Measurements from ENCODE around the gene PTP4A2.

Gene PTP4A2

GRCh38 chr1:31867546-31867945, 70.6 kb downstream of the PTP4A2 start:
- no peaks in the 10 kb centered on the region for H3K9me3 ChIP-seq (ENCODE audit: low read length)
- no peak overlapping the region for H2AFZ ChIP-seq (ENCODE audit: low read depth, low read length)
- no peaks in the 10 kb centered on the region for H3K36me3 ChIP-seq (ENCODE audit: insufficient read depth, low read length)
- H3K27me3 ChIP-seq (ENCODE audit: insufficient read depth, low read length) = no peaks in the 10 kb centered on the region
- no peak overlapping the region for H3K4me3 ChIP-seq (ENCODE audit: low read length)
- H3K4me1 ChIP-seq (ENCODE audit: insufficient read depth, low read length) = no peaks in the 10 kb centered on the region

GRCh38 chr1:31866450-31867032, 71.6 kb downstream of the PTP4A2 start:
- H3K36me3 ChIP-seq (ENCODE audit: insufficient read depth, low read length) = no peaks in the 10 kb centered on the region
- no peak overlapping the region for H2AFZ ChIP-seq (ENCODE audit: low read depth, low read length)
- no peaks in the 10 kb centered on the region for H3K4me1 ChIP-seq (ENCODE audit: insufficient read depth, low read length)
- H3K27me3 ChIP-seq (ENCODE audit: insufficient read depth, low read length) = no peaks in the 10 kb centered on the region
- no peaks in the 10 kb centered on the region for H3K9me3 ChIP-seq (ENCODE audit: low read length)
- no peak overlapping the region for H3K4me3 ChIP-seq (ENCODE audit: low read length)

GRCh38 chr1:31865728-31866449, 72.3 kb downstream of the PTP4A2 start:
- Histone ChIP-seq H3K4me3 (ENCODE audit: low read length) (no peak overlapping the region), H3K27me3 (ENCODE audit: insufficient read depth, low read length) (no peaks in the 10 kb centered on the region), H3K36me3 (ENCODE audit: insufficient read depth, low read length) (no peaks in the 10 kb centered on the region), H3K9me3 (ENCODE audit: low read length) (no peaks in the 10 kb centered on the region), H2AFZ (ENCODE audit: low read depth, low read length) (no peak overlapping the region), H3K4me1 (ENCODE audit: insufficient read depth, low read length) (no peaks in the 10 kb centered on the region)

GRCh38 chr1:31862071-31862470, 76.1 kb downstream of the PTP4A2 start:
- H3K4me1 ChIP-seq (ENCODE audit: insufficient read depth, low read length) = no peaks in the 10 kb centered on the region
- no peaks in the 10 kb centered on the region for H3K27me3 ChIP-seq (ENCODE audit: insufficient read depth, low read length)
- no peaks in the 10 kb centered on the region for H3K36me3 ChIP-seq (ENCODE audit: insufficient read depth, low read length)
- H3K4me3 ChIP-seq (ENCODE audit: low read length) = no peak overlapping the region
- H3K9me3 ChIP-seq (ENCODE audit: low read length) = no peaks in the 10 kb centered on the region
- no peak overlapping the region for H2AFZ ChIP-seq (ENCODE audit: low read depth, low read length)

GRCh38 chr1:31861346-31861745, 76.8 kb downstream of the PTP4A2 start:
- Histone ChIP-seq H3K4me1 (ENCODE audit: insufficient read depth, low read length) (no peaks in the 10 kb centered on the region), H3K9me3 (ENCODE audit: low read length) (no peaks in the 10 kb centered on the region), H3K27me3 (ENCODE audit: insufficient read depth, low read length) (no peaks in the 10 kb centered on the region), H3K4me3 (ENCODE audit: low read length) (no peak overlapping the region), H3K36me3 (ENCODE audit: insufficient read depth, low read length) (no peaks in the 10 kb centered on the region), H2AFZ (ENCODE audit: low read depth, low read length) (no peak overlapping the region)

- Histone ChIP-seq H3K4me3 (ENCODE audit: low read length) (no peak overlapping the region), H3K9me3 (ENCODE audit: low read length) (no peaks in the 10 kb centered on the region), H3K27me3 (ENCODE audit: insufficient read depth, low read length) (no peaks in the 10 kb centered on the region), H3K36me3 (ENCODE audit: insufficient read depth, low read length) (no peaks in the 10 kb centered on the region), H3K4me1 (ENCODE audit: insufficient read depth, low read length) (peaks cover under 1% of the 10 kb centered on the region), H2AFZ (ENCODE audit: low read depth, low read length) (no peak overlapping the region)
Observed at GRCh38 chr1:31860581-31860980, 77.6 kb downstream of the PTP4A2 start.

- Histone ChIP-seq H3K4me1 (ENCODE audit: insufficient read depth, low read length) (peaks cover 7% of the 10 kb centered on the region), H3K36me3 (ENCODE audit: insufficient read depth, low read length) (no peaks in the 10 kb centered on the region), H2AFZ (ENCODE audit: low read depth, low read length) (no peak overlapping the region), H3K4me3 (ENCODE audit: low read length) (no peak overlapping the region), H3K9me3 (ENCODE audit: low read length) (no peaks in the 10 kb centered on the region), H3K27me3 (ENCODE audit: insufficient read depth, low read length) (no peaks in the 10 kb centered on the region)
Observed at GRCh38 chr1:31859719-31860118, 78.4 kb downstream of the PTP4A2 start.

- Histone ChIP-seq H2AFZ (ENCODE audit: low read depth, low read length) (no peak overlapping the region), H3K4me1 (ENCODE audit: insufficient read depth, low read length) (peaks cover 7% of the 10 kb centered on the region), H3K9me3 (ENCODE audit: low read length) (no peaks in the 10 kb centered on the region)
Observed at GRCh38 chr1:31859044-31859443, 79.1 kb downstream of the PTP4A2 start.

GRCh38 chr1:31857863-31858262, 80.3 kb downstream of the PTP4A2 start:
- Histone ChIP-seq H3K4me3 (ENCODE audit: low read length) (no peak overlapping the region), H3K36me3 (ENCODE audit: insufficient read depth, low read length) (no peaks in the 10 kb centered on the region), H2AFZ (ENCODE audit: low read depth, low read length) (no peak overlapping the region), H3K4me1 (ENCODE audit: insufficient read depth, low read length) (peaks cover 7% of the 10 kb centered on the region), H3K27me3 (ENCODE audit: insufficient read depth, low read length) (peaks cover 2% of the 10 kb centered on the region), H3K9me3 (ENCODE audit: low read length) (no peaks in the 10 kb centered on the region)

More at GRCh38 chr1:31859044-31859443, 79.1 kb downstream of the PTP4A2 start:
- Histone ChIP-seq H3K27me3 (ENCODE audit: insufficient read depth, low read length) (no peaks in the 10 kb centered on the region), H3K4me3 (ENCODE audit: low read length) (no peak overlapping the region), H3K36me3 (ENCODE audit: insufficient read depth, low read length) (no peaks in the 10 kb centered on the region)
